HG03457 (cell line): ENCODE measurements around the gene LPAR2.
A peak's percentile ranks its signal among the peaks of the same experiment; 100 is the strongest.
"Not testable (repeated sequence)": the region's sequence is repeated elsewhere in the genome, so short reads cannot be mapped to it uniquely, and the experiment has no call there.

Experiments
- ATAC-seq: cut with Tn5 transposase; IDR thresholded peaks from one replicate; pipeline ENCODE4 v1.9.1; 2021; ENCODE audit warnings: moderate number of reproducible peaks; ENCODE audit not compliant: unreplicated experiment

The LPAR2 gene

DNA sequence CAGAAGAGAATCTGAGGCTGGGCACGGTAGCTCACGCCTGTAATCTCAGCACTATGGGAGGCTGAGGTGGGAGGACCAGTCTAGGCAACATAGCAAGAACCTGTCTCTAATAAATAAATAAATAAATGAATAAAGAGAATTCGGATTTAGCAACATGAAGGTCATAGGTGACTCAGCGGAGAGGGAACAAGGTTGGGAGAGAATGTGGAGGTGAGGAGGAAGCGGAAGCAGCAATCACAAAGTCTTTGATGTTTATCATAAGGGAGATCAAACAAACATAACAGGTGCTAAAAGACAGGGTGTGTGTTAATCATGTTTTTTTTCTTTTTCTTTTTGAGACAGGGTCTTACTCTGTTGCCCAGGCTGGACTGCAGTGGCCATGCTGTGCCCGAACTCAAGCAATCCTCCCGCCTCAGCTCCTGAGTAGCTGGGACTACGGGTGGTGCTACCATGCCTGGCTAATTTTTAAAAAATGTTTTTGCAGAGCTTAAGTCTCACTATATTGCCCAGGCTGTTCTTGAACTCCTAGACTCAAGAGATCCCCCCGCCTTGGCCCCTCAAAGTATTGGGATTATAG is 25.8 kb downstream of the LPAR2 start:
- no peak for ATAC-seq

GRCh38 chr19:19600793-19601330 is 27.2 kb downstream of the LPAR2 start:
- ATAC-seq, result no peak

DNA sequence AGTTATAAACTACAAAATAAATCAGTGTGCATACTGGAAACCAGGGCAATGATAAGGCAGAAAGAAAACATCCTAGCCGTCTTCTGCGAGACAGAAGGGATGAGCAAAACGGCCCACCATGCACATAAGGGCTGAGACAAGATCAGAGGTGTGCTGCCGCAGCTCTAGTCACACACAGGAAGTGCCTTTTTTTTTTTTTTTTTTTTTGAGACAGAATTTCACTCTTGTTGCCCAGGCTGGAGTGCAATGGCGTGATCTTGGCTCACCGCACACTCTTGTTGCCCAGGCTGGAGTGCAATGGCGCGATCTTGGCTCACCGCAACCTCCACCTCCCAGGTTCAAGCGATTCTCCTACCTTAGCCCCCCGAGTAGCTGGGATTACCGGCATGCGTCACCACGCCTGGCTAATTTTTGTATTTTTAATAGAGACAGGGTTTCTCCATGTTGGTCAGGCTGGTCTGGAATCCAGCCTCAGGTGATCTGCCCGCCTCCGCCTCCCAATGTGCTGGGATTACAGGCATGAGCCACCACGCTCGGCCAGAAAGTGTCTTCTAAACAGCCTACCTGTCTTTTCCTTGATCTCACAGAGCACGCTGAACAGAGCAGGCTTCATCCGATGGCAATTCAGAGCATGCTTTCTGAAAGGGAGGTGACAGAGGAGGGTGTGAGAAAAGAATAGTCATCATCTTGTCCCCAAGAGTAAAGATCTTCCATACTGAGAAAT is 29.1 kb downstream of the LPAR2 start:
- ATAC-seq, result not testable (repeated sequence)

- peak; percentile 67 for ATAC-seq
These were observed 30.2 kb downstream of the LPAR2 start for GRCh38 chr19:19597809-19598306.

DNA sequence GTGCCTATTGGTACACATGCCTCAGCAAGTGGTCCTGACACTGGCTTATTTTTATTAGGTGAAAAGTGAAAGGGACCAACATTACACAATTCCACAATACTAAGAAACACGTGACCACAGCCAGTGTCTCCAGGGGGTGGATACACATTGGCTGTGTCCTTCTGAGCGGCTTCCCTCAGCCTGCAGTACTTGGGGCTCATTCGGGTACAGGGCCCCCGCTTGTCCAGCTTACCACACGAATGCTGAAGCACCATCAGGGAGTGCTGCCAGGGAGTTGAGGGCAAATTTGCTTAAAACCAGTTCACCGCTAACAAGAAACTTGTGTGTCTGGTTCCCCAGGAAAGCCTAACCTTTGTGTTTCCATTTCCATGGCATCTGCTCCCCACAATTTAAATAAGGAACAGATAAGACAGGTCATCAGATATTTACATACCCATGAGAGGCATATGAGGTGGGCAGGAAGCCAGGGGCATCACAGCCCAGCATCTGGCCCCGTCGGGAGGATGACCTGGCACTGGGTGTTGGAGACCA is 32.8 kb downstream of the LPAR2 start:
- ATAC-seq, result no peak

GRCh38 chr19:19594381-19594780 is 33.6 kb downstream of the LPAR2 start:
- no peak for ATAC-seq

- ATAC-seq, result no peak
These were observed 35.3 kb downstream of the LPAR2 start for GRCh38 chr19:19592690-19593089.

- ATAC-seq, result no peak
These were observed 36.7 kb downstream of the LPAR2 start for GRCh38 chr19:19591133-19591825.

- ATAC-seq, result no peak
These were observed 39.5 kb downstream of the LPAR2 start for GRCh38 chr19:19588546-19588945.

DNA sequence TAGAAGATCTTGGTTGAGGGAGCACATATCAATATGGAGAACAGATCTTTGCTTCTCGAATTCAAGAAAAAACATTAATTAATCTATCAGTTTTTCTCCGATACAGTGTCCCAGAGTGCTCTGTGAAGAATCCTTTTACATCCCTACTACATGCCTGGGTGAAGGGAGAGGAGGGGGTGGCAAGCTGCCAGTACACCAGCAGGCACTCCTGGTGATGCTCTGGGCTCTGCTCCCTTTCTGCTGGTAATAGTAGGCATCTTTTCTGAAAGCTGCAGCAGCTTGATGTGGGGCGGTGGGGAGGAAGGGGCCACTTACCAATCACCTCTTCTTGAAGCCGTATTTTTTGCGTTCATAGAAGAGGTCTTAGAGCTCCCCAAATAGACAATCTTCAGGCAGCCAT is 40.2 kb downstream of the LPAR2 start:
- no peak for ATAC-seq

GRCh38 chr19:19584356-19584755 is 43.7 kb downstream of the LPAR2 start:
- ATAC-seq, result no peak

GRCh38 chr19:19582471-19582870 is 45.5 kb downstream of the LPAR2 start:
- no peak for ATAC-seq

GRCh38 chr19:19581391-19581790 is 46.6 kb downstream of the LPAR2 start:
- ATAC-seq, result no peak

DNA sequence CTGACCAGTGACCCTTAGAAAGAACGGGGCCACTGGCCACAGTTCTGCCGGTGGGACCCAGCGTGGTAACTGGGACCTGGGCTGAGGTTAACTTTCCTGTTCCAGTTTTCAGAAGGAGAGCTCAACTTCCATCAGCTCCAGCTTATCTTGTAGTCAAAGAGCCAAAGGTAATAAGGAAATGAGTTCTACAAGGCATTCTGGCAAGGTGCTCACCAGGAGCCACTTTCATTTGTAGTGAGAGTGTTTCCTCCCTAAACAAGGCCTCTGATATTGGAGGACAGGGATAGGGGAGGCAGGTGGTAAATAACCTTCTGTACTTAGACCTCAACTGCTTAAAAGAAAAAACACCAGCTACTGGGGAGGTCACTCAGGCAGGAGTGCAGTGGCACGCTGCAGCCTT is 47.6 kb downstream of the LPAR2 start:
- ATAC-seq, result no peak

- ATAC-seq, result no peak
These were observed 48.3 kb downstream of the LPAR2 start for GRCh38 chr19:19579533-19580361.

- ATAC-seq, result no peak
These were observed 49.8 kb downstream of the LPAR2 start for GRCh38 chr19:19578252-19578651.

DNA sequence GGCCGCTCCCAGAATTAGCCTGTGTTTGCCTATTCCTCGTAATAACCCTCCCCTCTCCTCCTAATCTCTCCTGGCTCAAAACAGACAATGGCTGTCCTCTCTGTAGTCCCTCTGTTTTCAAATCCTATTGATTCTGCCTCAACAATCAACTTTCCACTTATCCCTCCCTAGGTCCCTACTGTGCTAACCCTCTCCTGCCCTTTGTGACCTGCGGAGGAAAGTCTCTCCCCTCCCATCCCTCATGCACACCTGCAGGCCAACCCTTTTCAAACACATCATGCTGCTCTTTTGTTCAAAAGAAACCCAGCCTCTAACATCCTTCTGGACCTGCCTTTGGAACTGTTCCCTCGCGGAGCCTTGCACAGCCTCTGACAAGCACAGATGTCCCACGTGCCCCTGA is 52.6 kb downstream of the LPAR2 start:
- ATAC-seq, result no peak
